IPS-NIHi11 (cell line): Measurements from ENCODE around the gene BRPF1.

ENCODE experiments used
- DNase-seq: peaks from one replicate; pipeline ENCODE4 v3.0.0; 2012; ENCODE audit warnings: mixed read lengths, low spot score

Gene BRPF1

DNA sequence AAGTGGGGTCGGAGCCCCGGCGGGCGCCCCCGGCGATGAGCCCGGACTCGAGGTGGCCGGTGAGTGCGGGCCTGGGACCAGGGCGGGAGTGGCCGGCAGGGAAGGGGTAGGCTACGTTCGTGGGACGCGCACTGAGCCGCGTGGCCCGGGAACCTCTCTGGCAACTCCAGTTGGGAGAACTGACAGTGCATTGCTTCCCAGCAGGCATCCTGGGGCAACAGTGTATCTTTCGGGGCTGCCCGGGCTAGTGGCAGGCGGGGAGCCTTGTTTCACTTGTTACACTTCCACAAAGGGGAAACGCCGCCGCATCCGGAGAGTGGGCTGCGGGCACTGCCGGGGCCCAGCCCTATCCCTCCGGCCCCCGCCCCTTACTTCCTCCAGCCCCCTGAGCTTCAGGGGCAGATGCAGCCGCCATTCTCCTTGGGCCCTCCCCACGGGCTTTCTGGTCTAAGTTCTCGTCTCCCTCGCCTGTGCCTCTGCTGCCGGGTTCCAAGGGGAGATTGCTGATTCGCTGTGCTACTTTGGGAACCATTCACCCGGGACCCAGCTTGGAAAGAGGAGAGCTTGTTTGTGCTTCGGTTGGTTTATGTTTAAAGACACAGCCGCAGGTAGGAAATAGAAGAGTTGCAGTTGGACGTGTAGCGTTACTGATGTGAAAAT is 675 bp downstream of the BRPF1 start:
- DNase-seq: peak; percentile 61

DNA sequence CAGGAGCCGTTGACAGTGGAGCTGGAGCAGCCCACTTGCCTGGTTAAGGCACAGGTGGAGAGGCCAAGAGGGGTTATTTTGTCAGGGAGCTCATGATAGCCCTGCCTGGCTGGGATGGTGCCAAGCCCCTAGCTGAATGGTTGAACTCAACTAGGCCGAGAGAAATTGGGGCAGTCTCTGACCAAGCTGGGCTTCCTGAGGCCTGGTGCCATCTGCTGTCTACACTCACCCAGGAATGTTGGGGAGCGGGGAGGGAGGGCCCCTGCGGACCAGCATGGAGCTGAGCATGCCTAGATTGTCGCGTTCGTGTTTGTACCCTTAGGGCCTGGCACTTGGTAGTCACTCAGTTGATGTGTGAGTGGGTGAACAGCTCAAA is 1.2 kb downstream of the BRPF1 start:
- no peak for DNase-seq

DNA sequence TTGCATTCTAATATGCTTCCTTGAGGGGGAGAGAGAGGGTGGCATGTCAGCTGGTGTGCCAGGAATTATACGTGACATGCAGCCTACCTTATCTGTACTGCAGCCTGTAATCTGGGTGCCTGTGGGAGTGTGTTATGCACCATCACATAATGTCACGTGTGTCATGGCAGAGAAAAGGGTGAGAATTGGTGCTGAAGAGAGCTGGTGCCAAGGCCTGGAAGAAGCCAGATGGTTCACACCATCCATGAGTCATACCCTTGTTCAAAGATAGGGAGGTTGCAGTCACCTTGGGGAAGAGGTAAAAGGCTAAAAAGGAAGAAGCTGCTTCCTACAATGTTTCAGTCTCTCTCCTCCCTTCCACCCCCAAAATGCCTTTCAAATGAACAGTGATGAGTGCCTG is 5.3 kb downstream of the BRPF1 start:
- no peak for DNase-seq

DNA sequence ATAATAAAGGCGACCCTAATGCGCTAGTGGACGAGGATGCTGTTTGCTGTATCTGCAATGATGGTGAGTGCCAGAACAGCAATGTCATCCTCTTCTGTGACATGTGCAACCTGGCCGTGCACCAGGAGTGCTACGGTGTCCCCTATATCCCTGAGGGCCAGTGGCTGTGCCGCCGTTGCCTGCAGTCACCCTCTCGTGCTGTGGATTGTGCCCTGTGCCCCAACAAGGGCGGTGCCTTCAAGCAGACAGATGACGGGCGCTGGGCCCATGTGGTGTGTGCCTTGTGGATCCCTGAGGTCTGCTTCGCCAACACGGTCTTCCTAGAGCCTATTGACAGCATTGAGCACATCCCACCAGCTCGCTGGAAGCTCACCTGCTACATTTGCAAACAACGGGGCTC is 7.6 kb downstream of the BRPF1 start:
- DNase-seq: no peak

DNA sequence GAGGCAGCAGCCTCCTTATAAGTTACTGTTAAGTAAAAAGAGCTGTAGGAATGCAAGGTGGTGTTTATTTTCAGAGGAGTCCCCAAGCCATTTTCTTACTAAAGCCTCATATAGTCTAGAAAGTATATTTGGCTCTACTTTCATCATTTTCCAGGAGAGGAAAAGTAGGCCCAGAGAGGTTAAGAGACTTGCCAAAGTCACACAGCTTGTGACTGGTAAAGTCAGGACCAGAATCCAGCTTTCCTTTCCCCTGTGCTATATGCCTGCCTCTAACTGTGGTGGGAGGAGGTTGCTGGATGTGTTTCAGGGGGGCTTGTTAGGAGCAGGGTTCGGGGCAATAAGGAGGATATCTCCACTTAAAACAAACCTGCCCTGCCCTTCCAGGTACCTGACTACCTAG is 11.0 kb downstream of the BRPF1 start:
- no peak for DNase-seq

DNA sequence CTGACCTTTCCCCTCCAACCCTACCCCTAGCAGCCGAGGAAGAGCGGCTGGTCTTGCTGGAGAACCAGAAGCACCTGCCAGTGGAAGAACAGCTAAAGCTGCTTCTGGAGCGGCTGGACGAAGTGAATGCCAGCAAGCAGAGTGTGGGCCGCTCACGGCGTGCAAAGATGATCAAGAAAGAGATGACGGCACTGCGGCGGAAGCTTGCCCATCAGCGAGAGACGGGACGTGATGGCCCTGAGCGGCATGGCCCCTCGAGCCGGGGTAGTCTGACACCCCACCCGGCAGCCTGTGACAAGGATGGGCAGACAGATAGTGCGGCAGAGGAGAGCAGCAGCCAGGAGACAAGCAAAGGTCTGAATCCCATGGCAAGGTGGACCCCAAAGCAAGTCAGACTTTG is 12.0 kb downstream of the BRPF1 start:
- no peak for DNase-seq

DNA sequence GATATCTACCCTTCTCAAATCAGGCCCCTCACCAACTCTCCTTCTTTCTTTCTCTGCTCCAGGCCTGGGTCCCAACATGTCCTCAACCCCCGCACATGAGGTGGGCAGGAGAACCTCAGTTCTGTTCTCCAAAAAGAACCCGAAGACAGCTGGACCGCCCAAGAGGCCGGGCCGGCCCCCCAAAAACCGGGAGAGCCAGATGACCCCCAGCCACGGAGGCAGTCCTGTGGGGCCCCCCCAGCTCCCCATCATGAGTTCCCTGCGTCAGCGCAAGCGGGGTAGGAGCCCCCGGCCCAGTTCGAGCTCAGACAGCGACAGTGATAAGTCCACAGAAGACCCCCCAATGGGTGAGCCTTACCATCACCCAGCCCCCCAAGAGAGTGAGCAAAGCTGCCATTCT is 12.6 kb downstream of the BRPF1 start:
- DNase-seq: no peak

DNA sequence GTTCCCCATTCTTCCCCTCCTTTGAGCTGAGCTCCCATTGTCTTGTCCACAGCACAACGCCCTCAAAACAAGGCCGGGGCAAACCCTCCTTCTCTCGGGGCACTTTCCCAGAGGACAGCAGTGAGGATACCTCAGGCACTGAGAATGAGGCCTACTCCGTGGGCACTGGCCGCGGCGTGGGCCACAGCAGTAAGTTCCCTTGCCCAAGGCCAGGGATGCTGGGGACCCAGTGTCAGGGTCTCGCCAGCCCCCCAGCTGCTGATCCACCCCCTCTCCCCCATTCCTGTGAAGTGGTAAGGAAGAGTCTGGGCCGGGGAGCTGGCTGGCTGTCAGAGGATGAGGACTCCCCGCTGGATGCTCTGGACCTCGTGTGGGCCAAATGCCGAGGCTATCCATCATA is 14.0 kb downstream of the BRPF1 start:
- no peak for DNase-seq

DNA sequence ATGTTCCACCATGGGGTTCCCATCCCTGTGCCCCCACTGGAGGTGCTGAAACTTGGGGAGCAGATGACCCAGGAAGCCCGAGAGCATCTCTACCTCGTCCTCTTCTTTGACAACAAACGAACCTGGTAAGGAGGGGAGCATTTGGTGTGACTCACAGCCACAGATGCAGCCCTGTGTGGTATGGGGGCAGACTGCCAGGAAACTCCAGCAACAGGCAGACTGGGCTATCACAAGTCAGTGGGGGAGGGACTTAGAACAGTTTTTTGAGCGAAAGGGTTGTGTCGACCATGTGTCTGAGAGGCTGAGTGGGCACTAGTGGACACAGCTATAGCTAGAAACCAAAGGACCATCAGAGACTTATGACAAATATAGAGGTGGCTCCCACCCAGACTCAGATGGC is 14.8 kb downstream of the BRPF1 start:
- DNase-seq: no peak

DNA sequence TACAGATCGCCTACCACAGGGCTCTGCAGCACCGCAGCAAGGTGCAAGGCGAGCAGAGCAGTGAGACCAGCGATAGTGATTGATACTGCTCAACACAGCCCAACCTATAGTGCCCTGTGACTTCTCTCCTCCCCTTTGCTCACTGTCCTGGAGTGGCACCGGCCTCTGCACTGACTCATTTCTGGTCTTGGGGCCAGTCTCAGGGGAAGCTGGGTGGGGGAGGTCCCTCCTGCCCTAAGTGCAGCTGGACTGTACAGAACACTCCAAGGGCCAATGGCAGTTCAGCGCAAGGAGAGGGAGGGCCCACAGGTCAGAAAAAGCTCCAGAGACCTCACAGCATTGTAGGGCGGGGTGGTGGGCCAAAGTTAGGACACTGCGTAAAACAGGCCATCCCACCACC is 15.7 kb downstream of the BRPF1 start:
- no peak for DNase-seq

DNA sequence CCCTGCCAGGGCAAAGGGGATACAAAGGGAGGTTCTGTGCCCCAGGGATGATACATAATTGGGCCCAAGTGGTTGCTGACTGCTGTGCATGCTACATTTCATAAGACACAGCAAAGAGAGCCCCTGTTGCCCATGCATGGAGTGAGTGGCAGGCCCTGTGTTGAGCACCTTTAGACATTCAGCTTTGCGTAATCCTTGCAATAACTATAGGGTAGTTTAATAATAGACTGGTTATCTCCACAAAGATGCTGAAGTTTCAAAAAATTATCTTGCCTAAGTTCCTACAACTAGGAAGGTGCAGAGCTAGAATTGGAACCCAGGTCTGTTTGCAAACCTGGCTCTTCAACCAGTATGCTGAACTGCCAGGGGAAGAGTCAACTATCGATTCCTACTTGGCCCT is 16.5 kb downstream of the BRPF1 start:
- no peak for DNase-seq

DNA sequence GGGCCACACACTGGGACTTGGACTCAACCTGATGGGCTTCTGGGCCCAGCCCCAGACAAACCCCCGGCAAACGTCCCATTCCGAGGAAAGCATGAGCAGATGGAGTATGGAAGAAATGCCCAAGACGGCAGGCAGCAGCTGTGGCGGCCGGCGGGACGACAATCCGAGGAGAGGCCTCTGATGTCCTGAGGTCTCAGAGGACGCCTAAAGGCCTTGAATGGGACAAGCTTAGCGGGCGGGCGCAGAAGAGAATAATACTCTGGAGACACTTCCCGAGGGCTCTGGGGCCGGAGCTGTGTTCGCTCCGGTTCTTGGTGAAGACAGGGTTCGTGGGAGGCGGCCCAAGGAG is 17.7 kb downstream of the BRPF1 start:
- DNase-seq: no peak

DNA sequence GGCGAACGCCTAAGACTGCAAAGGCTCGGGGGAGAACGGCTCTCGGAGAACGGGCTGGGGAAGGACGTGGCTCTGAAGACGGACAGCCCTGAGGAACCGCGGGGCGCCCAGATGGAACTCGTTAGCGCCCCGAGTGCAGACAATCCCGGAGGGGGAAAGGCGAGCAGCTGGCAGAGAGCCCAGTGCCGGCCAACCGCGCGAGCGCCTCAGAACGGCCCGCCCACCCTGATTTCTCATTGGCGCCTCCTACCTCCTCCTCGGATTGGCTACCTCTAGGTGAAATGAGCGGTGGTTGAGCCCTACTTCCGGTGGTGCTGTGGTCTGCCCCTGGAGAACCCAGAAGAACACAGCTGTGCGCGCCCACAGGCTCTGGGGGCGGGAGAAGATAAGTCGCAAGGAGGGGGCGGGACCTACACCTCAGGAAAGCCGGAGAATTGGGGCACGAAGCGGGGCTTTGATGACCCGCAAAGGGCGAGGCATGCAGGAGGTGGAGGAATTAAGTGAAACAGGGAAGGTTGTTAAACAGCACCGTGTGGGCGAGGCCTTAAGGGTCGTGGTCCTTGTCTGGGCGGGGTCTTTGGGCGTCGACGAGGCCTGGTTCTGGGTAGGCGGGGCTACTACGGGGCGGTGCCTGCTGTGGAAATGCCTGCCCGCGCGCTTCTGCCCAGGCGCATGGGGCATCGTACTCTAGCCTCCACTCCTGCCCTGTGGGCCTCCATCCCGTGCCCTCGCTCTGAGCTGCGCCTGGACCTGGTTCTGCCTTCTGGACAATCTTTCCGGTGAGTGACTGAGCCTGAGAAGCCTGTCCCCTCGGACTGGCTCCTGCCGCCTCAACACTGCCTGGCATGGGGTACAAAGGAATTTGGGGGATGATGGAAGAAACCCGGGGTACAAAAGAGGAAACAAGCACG is 18.4 kb downstream of the BRPF1 start, which contains the start of gene OGG1:
Gene OGG1, plus strand, starts transcription at position 308 of the 911 bp plus-strand sequence. Its CDS starts 335 bp downstream, at position 643.
- DNase-seq: peak; percentile 97

DNA sequence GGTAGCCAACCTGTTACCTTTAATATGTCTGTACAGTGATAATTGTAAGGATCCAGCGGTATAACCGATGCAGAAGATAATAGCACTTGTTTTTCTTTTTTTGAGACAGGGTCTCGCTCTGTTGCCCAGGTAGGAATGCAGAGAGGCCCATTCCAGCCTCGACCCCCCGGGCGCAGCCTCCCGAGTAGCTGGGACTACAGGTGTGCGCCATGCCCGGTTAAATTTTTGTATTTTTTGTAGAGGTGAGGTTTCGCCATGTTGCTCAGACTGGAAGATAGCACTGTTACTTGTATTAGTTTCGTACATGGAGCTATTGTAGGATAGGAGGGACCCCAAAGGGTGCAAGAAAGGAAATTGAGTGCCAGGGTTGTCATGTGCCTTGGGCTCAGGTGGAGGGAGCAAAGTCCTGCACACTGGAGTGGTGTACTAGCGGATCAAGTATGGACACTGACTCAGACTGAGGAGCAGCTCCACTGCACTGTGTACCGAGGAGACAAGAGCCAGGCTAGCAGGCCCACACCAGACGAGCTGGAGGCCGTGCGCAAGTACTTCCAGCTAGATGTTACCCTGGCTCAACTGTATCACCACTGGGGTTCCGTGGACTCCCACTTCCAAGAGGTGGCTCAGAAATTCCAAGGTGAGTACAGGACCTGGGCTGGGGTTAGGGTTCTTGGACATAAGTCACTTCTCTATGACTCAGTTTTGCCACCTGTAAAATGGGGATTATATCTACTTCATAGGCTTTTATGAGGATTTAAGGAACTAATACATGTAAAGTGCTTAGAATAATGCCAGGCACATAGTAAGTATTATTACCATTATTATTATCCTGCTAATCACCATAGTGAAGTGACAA is 19.2 kb downstream of the BRPF1 start:
- DNase-seq: no peak

DNA sequence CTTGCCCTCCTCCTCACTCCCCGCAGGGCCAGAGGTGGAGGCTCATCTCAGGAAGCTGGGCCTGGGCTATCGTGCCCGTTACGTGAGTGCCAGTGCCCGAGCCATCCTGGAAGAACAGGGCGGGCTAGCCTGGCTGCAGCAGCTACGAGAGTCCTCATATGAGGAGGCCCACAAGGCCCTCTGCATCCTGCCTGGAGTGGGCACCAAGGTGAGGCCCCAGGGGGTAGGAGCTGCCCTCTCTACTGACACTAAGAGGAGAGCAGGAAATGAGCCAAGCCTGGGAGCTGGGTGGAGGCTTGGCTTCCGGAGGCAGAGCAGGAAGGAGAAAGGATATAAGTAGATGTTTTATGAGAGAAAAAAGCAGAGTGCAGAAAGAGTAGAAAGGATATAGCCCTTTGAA is 23.1 kb downstream of the BRPF1 start:
- DNase-seq: no peak

DNA sequence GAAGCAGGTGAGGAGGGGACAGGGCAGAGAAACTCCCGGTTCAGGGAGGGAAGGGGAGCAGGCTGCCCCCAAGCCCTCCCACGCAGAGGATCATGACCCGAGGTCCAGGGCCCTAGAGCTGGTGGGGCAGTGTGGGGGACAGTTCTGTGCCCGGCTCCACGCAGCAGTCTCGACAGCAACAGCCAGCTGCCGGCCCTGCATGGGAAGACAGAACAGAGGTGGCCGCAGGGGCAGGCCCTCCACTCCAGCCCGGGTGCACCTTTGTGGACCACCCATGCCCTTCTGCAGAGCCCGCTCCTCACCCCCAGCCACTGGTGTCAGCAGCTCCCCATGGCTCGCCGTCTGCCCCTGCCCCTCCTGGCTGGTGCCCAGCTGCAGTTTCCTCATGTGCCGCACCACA is 25.9 kb downstream of the BRPF1 start:
- DNase-seq: no peak

DNA sequence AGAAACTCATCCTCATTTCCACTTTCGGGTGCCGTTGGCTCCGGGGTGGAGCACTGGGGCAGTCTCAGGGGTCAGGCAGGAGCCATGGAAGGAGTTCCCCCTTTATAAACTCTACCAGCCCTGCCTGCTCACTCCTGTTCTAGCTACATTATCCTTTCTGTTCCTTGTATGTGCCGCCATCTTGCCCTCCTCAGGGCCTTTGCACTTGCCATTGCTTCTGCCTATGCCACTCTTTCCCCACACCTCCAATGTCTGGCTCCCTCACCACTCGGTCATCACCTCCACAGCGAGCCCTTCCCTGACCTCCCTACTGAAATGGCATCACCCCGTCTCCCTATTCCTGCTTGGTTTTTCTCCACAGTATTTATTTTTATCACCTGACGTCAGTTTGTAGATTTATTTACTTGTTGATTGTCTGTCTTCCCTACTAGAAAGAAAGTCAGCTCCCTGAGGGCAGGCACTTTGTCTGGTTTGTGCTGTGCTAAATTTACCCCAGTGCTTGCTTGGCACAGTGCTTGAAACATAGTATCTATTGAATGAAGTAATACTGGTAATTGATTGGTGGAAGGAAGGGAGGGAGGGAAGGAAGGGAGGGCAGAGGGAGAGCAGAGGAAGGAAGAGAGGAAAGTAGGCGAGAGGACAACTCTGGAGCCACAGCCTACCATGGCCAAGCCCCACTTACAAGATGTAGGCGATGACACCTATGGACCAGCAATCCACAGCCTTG is 29.4 kb downstream of the BRPF1 start:
- no peak for DNase-seq

DNA sequence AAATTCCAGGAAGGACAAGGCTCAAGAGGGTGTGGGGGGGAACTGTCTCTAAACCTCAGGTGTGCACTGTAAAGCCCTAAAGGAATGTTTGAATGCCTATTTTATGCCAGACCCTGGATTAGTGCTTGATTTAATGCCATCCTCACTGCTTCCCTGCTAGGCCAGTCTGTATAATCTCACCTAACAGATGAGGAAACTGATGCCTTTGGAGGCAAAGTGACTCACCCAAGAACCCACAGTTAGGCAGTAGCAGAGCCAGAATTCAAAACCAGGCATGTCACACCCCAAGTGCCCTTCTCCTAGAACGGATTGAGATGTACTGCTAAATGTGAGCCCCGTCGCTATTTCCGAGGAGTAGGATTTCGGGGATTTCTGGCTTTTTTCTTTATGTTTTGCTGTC is 30.4 kb downstream of the BRPF1 start:
- DNase-seq: no peak

DNA sequence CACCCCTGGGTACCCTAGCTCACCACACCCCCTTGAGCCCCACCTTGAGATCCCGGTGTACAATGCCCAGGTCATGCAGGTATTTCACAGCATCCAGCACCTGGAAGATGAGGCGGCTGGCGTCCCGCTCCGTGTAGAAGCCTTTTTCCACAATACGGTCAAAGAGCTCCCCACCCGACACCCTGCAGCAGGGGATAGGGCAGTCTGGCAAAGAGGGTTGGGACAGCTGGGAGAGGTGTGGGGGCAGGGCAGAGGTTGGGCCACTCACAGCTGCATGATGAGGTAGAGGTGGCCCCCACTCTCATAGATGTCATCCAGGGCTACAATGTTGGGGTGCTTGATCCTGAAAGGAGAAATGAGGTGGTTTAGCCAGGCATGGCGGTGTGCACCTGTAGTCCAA is 31.3 kb downstream of the BRPF1 start:
- no peak for DNase-seq

DNA sequence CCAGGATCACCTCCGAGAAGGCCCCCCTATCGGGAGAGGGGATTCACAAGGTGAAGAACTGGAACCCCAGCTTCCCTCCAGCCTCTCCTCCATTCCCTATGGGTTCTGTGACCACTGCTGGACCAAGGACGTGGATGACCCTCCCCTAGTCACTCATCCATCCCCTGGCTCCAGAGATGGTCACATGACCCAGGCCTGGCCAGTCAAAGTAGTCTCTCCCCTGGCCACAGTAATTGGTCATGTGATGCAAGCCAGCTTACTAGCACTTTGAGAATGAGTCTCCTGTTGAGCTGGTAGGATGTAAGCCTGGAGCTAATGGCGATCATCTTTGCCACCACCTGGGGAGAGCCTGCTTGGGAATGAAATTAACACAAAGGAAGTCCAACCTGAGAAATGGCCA is 34.3 kb downstream of the BRPF1 start:
- DNase-seq: peak; percentile 63

DNA sequence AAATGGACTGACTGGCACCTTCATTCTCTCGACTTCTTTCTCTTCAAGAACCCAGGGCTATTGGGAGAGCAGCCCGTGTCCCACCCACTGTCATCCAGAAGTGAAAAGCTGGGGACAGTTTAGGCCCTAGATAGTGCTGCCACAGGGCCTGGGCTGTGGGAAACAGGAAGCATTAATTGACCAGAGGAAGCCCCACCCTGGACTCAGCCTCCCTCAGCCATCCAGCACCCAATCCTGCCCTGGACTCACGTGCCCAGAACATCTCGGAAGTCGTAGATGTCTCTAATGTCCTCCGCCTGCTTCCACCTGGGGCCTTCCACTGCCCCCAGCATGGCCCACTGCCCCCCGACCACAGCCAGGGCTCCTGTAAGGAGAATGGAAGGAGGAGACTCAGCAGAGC is 35.9 kb downstream of the BRPF1 start:
- DNase-seq: no peak

DNA sequence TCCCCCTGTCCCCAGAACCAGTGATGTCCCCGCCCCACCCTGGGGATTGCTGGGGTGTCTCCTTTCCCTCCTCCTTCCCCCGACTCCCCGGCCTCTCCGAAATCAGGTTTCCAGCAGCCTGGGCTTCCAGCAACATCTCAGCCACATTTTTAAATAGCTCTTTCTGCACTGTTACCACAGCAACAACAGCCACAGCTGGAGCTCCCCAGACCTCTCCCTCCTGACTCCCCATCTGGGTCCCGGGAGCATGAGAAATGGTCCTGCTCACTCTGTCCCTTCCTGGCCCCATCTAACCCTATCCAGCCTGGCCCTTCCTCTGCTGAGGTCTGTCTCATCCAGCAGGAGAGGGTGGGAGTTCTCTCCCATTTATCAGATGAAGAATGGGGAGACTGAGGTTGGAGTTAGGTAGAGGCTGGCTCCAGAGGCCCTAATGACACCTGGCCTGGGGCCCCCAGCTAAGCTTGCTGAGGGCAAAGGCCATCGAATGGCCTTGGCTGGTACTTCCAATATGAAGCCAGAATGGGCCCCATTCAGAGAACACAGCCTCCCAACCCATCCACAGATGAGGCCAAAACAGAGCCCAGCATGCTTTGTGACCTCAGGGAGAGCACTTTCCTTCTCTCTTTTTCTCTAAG is 36.7 kb downstream of the BRPF1 start:
- DNase-seq: no peak
